Middle frontal gyrus (tissue), 1 donor: Measurements from ENCODE around the gene PER1.
"Not testable (repeated sequence)": the region's sequence is repeated elsewhere in the genome, so short reads cannot be mapped to it uniquely, and the experiment has no call there.

ENCODE experiments used
- DNase-seq: peaks from one replicate; pipeline ENCODE4 v3.0.0-alpha.2; 2015; ENCODE audit warnings: low spot score; ENCODE audit errors: extremely low spot score

The PER1 gene

DNA sequence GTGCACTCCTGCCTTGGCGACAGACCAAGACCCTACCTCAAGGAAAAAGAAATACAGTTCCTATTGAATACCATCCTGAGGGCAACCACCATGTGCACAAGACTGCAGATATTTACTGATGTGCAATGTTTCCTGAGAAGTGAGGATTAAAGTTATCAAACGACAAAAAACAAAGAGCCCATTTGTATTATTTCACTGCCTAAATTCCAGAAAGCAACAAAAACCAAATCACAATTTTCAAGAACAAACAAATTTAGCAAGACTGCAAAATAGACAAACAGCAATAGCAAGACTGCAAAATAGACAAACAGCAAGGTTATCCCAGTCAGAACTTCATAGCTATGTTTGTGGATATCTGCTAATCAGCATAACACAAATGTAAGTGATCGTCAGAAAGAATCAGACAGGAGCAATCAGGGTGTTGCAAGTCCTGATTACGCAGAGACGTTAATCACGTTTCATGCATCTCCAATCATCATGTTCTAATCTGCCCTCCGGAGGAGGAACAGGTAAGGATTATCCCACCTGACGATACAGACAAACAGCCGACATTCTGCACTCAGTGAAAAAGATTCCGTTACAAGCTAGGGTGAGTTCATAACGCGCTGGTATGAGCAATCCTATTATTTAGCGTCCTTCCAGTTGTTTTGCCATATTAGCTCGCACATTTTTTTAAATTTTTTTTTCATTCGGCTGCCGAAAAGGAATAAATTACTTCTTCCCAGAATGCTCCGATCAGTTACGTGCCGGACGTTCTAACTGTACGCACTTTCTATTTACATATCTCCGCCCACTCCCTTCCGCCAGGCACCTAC lies 21.1 kb upstream of the PER1 start:
- DNase-seq: peak; percentile 69

DNA sequence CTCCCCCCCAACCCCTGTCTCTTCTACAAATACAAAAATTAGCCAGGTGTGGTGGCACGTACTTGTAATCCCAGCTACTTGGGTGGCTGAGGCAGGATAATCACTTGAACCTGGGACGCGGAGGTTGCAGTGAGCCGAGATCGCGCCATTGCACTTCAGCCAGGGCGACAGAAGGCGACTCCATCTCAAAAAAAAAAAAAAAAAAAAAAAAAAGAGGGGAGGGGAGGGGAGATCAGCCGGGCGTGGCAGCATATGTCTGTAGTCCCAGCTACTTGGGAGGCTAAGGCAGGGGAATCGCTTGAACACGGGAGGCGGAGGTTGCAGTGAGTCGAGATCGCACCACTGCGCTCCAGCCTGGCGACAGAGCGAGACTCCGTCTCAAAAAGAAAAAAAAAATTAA lies 18.0 kb upstream of the PER1 start:
- not testable (repeated sequence) for DNase-seq

DNA sequence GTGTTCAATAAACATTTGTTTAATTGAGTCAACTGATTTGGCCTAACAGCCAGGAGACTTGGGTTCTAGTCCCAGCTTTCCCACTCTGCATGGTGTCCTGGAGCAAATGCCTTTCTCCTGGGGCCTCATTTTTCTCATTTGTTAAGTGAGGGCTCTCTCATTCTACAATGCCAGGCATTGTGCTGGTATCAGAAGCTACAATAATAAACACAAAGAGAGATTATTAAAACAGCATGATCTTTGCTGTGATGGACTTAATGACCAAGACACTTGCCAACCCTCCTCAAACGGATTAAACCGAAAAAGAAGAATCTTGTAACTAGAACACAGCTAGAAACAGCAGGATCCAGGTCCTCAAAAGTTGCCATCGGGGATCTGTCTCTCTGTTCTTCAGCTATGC lies 15.3 kb upstream of the PER1 start:
- no peak for DNase-seq

DNA sequence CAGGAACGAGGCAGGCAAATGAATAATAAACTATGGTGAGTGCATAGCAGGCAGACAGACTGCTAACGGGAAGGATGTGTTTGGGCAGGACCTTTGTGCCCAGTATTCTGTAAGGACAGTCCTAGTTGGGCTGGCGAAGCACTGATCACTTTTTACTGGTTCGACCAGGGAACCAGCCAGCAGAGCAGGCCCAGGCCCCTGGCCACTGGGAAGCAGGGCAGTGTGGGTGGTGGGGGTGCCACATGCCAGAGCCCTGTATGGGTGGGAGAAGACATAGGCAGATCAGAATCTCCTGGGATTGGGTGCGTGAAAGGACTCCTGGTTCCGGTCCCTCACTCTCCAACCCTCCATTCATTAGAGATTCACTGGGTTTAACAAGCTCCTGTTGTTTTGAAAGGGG lies 14.5 kb upstream of the PER1 start:
- DNase-seq: no peak

DNA sequence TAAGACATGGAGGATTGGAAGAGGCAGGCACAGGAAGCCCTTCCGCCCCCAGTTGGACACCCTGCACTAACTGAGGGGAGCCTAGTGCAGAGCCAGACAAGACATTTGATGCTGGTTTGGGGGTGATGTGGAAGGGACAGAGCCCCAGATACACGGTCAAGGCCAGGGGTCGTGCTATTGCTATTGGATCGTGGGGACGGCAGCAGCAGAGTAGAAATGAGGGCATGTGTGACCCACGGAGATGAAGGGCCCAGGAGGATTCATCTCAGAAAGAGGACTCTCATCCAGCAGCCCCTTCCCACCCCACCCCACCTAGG lies 12.6 kb upstream of the PER1 start:
- DNase-seq: no peak

DNA sequence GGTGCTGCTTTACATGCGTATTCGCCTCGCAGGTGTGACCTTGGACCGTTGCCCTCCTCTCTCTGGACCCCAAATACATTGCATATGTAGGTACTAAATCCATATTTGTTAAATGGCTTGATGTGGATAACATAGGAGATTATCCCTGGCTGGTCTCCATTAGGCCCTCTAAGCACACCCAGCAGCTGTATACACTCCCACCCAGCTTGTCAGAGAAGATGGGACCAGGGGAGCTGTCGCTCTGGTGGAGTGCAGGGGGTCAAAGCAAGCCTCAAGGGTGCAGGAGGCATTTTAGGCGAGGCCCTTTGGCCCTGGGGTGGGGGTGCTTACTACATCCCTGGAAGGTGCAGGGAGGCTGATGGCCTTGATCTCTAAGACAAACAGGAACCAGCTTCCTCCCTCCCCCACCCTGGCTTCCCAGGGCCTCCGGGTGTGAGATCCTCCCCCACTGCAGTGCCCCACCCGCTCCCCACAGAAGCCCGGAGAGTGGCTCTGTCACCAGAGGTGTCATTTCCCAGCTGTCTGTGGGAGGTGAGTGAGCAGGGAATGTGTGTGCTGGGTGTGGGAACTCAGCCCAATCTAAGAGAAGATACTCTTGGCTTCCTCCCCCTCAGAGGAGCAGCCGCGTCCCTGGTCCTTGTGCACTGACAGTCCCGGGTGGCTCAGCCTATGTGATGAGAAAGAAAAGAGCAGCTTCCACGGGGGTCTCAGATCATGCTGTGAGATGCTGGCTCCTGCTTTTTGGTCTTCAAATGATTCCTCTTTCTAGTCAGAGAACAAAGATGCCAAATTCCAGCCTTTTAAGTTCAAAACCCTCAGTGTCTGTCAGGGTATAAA lies 12.0 kb upstream of the PER1 start:
- DNase-seq: no peak

DNA sequence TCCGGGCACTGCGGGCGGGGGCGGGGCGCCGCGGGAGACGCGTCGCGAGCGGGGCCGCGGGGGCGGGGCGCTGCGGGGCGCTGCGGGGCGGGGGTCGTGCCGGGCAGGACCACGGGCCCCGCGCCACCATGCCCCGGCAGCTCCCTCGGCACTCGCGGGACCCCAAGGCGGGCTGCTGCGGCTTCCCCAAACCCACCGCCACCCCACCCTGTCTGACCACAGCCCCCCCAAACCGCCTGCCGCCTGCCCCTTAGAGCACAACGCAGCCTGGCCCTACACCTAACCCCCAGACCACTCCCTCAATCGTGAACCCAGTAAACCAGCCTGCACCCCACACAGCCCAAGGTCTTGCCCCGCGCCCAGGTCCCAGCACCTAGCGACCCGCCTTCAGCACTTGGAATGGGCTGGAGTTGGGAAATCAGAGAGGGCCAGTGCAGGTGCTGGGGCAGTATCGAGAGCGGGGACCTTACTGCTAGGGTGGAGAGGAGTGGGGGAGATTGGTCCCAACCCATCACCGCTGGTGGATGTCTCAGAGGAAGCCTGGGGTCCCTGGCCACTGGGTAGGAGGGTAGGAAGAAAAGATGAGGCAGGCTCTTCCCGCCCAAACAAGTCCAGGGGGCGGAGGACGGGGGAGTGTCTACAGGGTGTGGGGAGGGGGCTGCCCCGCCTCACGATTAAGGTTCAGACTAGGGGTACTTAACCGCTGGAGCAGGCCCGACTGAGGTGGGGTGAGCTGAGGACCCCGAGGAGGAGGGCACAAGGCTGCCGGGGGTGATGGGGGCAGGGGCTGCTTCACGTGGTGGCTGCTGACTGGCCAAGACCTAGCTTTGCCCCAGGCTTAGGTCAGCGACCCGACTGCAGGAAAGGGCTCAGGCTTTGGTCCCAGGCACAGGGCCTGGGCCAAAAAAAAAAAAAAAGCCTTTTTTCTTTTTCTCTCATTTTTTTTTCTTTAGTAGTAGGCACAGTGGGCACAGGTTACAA lies 11.1 kb upstream of the PER1 start:
- no peak for DNase-seq

DNA sequence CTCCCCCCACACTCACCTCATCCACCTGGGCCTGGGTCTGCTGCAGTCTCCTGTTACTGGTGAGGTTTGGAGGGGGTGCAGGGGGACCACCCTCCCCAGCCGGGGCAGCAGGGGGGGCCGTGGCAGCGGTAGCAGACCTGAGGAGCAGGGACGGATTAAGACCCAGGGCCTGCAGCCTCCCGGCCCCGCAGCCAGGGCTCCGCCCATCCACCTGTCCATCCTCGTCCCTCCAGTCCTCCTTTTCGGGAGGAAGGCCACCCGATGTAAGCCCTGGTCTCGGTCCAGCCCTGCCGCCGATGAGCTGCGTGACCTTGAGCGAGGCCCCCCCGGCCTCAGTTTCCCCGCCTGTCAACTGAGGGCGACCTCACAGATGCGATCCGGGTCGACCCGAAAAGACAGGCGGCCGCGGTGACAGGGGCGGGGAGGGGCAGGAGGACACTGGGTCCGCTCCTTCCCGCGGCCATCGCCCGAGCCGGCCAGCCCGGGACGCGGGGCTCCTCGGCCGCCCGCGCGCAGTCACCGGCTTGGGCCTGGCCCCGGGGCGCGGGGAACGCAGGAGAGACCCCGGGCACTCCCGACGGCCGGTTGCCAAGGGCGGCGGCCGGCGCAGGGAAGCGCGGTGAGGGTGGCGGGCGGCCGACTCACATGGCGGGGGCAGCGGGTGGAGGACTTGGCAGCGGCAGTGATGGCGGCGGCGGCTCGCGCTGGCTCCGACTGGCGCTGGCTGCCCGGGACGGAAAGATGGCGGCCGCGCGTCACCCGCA lies 10.2 kb upstream of the PER1 start, which contains the start of gene VAMP2:
TSS of gene VAMP2 (minus strand) at position 716 of the 764 bp plus-strand sequence. CDS start at position 647, 69 bp downstream.
- no peak for DNase-seq

DNA sequence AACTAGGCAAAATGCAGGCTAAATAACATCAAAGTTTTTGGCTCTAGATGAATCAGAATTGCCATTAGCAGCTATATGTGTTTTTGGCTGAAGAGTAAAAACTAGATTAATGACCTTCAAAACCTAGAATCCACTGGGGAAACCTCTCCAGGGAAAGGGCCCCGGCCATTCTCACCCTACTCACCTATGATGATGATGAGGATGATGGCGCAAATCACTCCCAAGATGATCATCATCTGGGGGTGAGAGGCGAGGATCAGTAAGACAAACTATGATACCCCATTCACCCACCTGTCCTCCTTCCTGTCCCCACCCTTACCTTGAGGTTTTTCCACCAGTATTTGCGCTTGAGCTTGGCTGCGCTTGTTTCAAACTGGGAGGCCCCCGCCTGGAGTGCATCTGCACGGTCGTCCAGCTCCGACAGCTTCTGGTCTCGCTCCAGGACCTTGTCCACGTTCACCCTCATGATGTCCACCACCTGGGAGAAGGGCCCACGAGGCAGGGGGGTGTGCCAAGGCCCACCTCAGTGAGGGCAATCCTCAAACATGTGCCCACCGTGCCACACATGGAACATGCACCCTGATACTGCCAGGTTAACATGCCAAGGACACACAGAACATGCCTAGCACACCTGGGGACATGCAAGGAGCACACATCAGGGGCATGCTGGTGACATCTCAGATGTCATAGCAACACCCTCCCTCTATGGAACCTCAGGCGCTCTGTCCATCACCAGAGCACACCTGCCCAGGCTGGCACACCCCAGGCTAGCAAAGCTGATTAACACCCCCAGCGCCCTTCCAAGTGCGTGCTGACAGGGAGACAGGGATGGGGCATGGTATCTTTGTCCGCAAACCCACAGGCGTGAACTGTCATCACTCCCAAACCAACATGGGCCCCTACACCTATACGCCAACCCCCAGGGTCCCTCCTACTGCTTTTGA lies 9.4 kb upstream of the PER1 start:
- DNase-seq: no peak

DNA sequence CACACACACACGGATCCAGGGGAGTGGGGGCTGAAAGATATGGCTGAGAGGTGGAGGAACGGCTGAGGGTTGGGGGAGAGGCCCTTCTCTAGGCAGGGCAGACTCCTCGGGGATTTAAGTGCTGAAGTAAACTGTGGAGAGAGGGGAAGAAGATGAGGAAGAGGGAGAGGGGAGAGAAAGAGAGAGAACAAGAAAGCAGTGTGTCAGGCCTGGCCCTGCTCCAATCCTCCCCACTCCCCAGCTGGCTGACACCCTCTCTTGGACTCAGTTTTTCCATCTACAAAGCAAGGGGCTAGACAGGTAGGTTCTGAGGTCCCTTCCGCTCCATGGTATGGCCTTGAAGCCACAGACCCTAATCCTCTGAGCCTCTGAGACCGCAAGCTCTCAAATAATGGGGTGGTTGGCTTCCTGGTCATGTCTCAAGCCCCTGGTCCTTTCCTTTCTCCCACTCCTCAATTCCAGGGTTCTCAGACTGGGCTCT lies 8.6 kb upstream of the PER1 start:
- DNase-seq: no peak

DNA sequence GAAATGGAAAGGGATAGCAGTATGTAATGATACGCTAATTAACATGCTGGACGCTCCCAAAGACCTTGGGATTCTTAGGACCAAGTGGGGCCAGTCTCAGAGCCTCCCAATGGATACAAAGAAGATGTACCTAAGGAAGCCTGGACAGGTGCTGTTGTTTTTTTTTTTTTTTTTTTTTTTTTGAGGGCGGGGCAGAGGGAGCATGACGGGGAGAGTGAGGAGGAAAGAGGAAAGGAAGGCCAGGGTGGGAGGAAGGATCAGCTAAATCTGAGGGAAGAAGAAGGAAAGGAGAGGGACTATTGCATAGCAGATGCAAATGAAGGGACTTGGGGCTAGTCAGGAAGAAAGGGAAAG lies 8.0 kb upstream of the PER1 start:
- no peak for DNase-seq

DNA sequence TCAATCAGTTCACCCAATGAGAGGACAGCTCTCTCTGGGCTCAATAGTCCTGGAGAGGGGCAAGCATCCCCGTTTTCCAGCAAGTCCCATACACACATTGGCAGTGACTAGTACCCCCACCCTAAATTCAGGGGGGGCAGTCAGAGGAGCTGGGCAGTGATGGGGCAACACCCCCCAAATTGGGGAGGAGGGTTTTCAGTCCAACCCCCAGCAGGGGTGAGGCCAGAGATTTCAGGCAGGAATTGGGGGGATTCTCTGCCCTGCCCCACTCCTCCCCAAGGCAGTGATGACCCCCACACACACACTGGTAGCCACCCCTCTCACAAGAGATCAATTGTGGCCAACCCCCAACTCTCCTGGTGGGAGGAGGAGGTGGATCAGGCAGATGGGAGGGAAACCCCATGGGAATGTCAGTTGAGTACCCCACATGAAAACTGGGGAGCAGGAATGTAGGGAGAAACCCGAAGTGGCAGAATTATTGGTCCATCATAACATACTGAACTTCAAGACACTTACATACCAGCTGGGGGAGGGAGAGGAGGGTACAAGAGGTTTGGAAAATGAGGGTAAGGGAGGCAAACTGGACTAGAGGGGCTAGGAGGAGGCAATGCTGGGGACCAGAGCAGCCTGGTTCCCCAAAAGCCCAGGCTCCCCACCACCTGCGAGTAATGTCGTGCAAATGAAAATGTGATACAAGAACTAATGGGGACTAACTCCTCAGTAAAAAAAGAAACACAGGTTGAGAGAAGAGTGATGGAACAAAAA lies 7.4 kb upstream of the PER1 start:
- DNase-seq: no peak

DNA sequence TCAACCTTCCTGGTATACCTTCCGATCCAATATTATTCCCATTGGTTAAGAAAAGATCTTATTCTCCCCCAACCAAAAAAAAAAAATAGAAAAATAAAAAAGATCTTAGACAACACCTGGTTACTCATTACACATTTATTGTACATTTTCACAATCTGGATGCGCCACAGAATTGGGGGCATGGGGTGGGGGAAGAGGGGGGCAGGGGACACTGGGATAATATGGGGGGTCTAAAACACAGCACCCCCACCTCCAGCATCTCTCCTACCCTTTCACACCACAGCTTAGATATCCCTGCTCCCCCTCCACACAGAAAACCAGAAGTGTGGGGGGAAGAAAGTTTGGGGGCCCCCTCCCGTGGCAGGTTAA lies 6.8 kb upstream of the PER1 start:
- DNase-seq: no peak

DNA sequence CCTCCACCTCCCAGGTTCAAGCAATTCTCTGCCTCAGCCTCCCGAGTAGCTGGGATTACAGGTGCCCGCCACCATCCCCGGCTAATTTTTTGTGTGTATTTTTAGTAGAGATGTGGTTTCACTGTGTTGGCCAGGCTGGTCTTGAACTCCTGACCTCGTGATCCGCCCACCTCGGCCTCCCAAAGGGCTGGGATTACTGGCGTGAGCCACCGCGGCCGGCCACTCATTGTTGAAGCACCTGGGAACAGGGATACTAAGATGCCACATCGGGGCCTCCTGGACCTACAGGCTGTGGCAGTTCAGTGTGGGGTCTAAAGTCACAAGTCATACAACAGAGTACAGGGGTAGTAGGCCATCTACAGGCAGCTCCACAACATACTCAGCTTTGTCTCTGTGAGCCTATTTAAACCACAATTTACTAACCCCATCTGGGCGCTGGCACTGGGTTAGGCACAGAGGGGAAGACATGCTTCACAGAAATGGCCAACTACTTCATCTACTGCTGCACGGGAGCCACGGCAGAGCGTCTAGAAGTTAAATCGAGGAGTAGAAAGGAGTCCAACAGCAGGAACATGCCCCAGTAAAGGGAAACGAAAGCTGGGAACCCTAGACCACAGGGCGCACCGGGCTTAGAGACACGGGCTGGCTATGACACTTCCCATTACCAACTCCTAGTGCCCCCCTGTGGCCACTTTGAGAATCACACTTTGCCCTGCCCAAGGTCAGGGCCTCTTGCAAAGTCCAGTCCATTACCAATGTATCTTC lies 6.2 kb upstream of the PER1 start:
- peak; percentile 86 for DNase-seq

DNA sequence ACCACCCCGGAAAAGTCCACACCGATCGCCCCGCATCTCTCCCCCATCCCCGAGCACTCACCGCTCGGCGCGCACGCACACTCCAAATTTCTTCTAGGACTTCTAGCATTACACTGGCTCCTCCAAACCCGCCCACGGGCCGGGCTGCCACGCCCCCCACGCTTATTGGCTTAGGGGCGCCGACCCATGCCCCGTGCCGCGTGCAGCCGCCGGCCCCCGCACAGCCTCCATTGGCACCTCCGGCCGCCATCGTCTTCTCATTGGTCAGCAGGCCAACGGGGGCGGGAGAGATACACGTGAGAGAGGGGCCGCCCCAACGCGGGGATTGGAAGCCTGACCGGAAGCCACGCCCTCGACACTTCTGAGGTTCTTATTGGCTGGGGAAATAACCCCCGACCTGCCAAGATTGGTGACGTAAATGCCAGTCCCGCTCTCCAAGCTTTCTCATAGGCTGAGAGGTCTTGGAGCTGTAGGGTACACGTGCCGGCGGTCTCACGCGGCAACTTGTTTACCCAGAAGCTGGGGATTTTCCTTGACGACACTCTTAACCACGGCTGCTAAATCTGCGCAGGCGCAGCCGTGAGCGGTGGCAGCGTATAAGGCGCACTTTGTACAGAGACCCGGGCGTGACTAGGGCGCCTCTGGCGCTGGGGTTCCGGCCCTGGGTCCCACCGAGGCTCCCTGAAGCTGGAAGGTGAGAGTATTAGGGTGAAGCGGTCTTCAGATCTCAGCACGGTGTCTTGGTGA lies 4.2 kb upstream of the PER1 start:
- DNase-seq: peak; percentile 99

DNA sequence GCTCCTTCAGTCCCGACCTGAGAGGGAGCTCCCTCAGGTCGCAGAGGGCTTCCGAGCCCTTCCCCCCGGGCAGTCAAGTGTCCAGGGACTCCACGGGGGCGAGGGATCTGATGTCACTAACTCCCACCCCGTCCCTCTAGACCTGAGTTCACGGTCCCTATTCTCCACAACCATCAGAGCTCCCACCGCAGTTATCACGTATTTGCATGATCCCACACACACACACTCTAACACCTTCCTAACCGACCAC lies 3.7 kb upstream of the PER1 start:
- DNase-seq: no peak

DNA sequence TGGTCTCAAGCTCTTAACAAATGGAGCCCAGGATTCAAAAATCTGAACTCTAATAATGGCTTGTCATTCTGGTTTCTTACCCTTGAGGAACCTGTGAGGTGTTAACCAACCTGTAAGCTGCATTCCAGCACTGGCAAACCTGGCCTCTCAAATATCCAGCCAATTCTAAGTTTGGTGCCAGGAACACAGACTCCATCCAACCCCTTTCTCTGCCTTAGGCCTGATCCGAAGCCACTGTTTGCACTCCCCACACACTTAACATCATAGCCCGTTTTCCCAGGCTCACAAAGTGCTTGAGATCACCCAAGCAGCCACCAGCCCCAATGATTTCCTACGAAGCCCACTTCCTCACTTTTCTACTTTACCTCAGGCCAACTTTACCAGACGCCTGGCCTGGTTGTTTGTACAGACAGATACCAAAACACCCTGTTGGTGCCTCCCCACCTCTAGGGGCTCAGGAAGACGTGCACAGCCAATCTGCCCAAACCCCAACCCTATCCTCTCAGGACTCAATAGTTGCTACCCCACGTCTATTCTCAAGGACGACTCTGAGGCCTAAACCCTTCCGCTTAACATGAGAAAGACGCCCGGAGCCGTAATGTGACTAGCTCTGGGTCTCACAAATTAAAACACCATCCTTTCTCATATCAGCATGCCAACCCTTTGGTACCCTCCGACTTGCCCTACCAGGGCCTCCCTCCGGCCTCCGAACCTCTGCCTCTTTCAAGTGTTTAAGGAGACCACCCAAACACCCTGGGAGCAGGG lies 3.2 kb upstream of the PER1 start:
- no peak for DNase-seq
